Calu3 (cell line): ENCODE measurements around the gene RNASE12. TPM values are rescaled to one million over a fixed set of nuclear protein-coding genes. Genes with fewer than 3 reads are reported as not detected.

Experiments
- BruUV-seq: library from RNA; stranded (reverse); fragments of 400-500 nt; replicated peaks from 2 replicates; lab custom pipeline; 2021; lab: Mats Ljungman, UMichigan
- CTCF ChIA-PET: fragments of 300-600 bp; sonication (Branson Sonifier 250); formaldehyde crosslinking; loops from one replicate; lab custom pipeline; 2022; ENCODE audit warnings: antibody characterized with exemption; lab: Charles Lee
- DNase-seq: peaks from one replicate; pipeline ENCODE4 v3.0.0; 2022
- H3K27ac Mint-ChIP-seq: one replicate; pipeline ENCODE4 v1.8.0; 2022; ENCODE audit warnings: mixed read lengths; ENCODE audit not compliant: unreplicated experiment
- H3K27me3 Mint-ChIP-seq: one replicate; pipeline ENCODE4 v1.8.0; 2022; ENCODE audit warnings: mixed read lengths; ENCODE audit not compliant: unreplicated experiment
- H3K36me3 Mint-ChIP-seq: one replicate; pipeline ENCODE4 v1.8.0; 2022; ENCODE audit warnings: mild to moderate bottlenecking, moderate library complexity, mixed read lengths; ENCODE audit not compliant: insufficient read depth, unreplicated experiment
- H3K4me1 Mint-ChIP-seq: one replicate; pipeline ENCODE4 v1.8.0; 2022; ENCODE audit warnings: mild to moderate bottlenecking, low read depth, mixed read lengths; ENCODE audit not compliant: unreplicated experiment
- H3K4me3 Mint-ChIP-seq: one replicate; pipeline ENCODE4 v1.8.0; 2022; ENCODE audit warnings: mild to moderate bottlenecking, low read depth, moderate library complexity, mixed read lengths; ENCODE audit not compliant: unreplicated experiment
- H3K9me3 Mint-ChIP-seq: one replicate; pipeline ENCODE4 v1.8.0; 2022; ENCODE audit warnings: low read depth, mixed read lengths; ENCODE audit not compliant: unreplicated experiment
- intact Hi-C: fragments of 100-400 bp; cut with micrococcal nuclease; formaldehyde crosslinking; loops from one replicate; pipeline ENCODE4 v1.10.0; 2022; ENCODE audit not compliant: unreplicated experiment
- total RNA-seq: library from RNA; stranded (reverse); gene quantifications from 2 replicates; pipeline ENCODE4 v1.2.3, GENCODE V29; 2022
- TF ChIP-seq, protein P1 (sequence below): fragments of 200-600 bp; IDR thresholded peaks from one replicate; pipeline ENCODE4 v1.8.0; 2022; ENCODE audit warnings: antibody characterized with exemption; ENCODE audit not compliant: unreplicated experiment

The RNASE12 gene
- total RNA-seq, 1 experiment from 2014 or later = not detected

DNA sequence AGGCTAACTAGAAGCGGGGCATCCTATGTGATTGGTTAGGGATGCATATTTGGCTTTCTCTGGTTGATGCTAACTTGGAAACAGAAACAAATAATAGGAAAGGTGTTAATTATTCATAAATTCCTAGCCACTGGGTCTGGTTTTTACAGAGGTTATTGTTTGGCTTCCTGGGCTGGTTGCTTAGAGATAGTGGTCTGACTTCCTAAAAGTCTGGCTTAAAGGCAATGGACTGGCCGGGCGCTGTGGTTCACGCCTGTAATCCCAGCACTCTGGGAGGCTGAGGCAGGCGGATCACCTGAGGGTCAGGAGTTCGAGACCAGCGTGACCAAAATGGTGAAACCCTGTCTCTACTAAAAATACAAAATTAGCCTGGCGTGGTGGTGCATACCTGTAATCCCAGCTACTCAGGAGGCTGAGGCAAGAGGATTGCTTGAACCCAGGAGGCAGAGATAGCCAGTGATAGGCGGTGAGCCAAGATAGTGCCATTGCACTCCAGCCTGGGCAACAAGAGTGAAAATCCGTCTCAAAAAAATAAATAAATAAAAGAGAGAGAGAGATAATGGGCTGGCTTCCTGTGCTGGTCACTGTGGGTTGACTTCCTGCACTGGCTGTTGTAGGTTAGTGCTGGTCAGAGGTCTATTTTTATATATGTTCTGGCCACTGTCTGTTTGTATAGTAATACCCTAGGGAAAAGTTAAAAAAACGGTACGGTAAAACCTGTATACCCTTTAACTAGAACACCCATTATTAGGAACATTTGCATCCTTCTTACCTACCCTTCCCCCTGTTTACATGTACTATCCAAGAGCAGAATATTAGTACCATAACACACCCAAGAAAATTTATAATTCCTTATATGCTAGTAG is 26.2 kb upstream of the RNASE12 start:
- no TSS peak for BruUV-seq
- no peak for DNase-seq
- Mint-ChIP-seq H3K4me3 (no peak overlapping the region), H3K36me3 (no peaks in the 10 kb centered on the region), H3K4me1 (peaks cover 8% of the 10 kb centered on the region), H3K27me3 (no peaks in the 10 kb centered on the region), H3K27ac (no peak overlapping the region), H3K9me3 (no peaks in the 10 kb centered on the region)
- CTCF ChIA-PET = no interaction called here
- intact Hi-C loops = no loop called here
- TF ChIP-seq, protein P1, sequence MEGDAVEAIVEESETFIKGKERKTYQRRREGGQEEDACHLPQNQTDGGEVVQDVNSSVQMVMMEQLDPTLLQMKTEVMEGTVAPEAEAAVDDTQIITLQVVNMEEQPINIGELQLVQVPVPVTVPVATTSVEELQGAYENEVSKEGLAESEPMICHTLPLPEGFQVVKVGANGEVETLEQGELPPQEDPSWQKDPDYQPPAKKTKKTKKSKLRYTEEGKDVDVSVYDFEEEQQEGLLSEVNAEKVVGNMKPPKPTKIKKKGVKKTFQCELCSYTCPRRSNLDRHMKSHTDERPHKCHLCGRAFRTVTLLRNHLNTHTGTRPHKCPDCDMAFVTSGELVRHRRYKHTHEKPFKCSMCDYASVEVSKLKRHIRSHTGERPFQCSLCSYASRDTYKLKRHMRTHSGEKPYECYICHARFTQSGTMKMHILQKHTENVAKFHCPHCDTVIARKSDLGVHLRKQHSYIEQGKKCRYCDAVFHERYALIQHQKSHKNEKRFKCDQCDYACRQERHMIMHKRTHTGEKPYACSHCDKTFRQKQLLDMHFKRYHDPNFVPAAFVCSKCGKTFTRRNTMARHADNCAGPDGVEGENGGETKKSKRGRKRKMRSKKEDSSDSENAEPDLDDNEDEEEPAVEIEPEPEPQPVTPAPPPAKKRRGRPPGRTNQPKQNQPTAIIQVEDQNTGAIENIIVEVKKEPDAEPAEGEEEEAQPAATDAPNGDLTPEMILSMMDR = no peak

- no TSS peak for BruUV-seq
- intact Hi-C loops = no loop called here
- no peaks in the 10 kb centered on the region for H3K36me3 Mint-ChIP-seq
- TF ChIP-seq, protein P1 = no peak
- H3K27ac Mint-ChIP-seq = no peak overlapping the region
- no peaks in the 10 kb centered on the region for H3K27me3 Mint-ChIP-seq
- H3K4me3 Mint-ChIP-seq = no peak overlapping the region
- CTCF ChIA-PET = no interaction called here
- no peak for DNase-seq
- H3K4me1 Mint-ChIP-seq = peaks cover 8% of the 10 kb centered on the region
- H3K9me3 Mint-ChIP-seq = no peaks in the 10 kb centered on the region
Observed at GRCh38 chr14:20615996-20616395, 24.8 kb upstream of the RNASE12 start.

DNA sequence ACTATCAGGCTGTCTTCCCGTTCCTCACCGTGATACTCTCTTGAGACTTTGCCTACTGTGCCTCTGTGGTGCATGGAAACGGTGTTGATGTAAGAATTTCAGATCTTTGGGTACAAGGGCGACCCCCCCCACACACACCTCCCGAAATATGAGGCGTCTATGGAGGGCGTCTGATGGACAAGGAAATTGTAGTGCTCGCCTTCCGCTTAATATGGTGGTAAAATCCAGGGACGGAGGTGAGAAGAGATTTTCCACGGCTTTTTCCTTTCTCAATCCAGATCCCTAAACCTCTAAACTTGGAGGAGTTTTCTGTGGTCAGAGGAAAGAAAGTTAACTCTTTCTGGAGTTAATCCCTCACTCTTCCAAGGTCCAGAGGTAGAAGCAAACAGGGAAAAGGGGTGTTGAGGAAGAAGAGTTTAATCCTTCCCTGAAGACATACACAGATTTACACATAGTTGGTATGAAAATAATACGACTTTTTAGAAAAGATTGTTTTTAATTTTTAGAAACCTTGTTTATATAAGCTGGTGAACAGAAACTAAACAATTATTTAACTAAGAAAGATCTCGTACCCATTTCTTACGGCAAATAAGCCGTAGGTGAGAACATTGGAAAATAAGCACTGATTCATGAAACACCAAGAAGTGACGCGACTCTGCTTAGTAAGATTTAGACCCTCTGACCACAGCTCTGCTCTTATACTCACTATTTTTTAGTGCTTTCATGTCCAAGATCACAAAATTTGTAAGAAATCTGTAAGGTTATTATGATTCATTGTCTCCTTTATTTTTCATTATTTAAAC is 23.1 kb upstream of the RNASE12 start:
- Mint-ChIP-seq H3K36me3 (no peaks in the 10 kb centered on the region), H3K27me3 (no peaks in the 10 kb centered on the region), H3K4me1 (peaks cover 8% of the 10 kb centered on the region), H3K9me3 (no peaks in the 10 kb centered on the region), H3K27ac (no peak overlapping the region), H3K4me3 (no peak overlapping the region)
- TF ChIP-seq, protein P1 = no peak
- intact Hi-C loops = loop anchor here (5.0 kb wide), 1 partner anchor 68 kb away; the partner anchor contains the start of gene RNASE4
- peak; percentile 15 for DNase-seq
- no TSS peak for BruUV-seq
- CTCF ChIA-PET = interaction anchor here (0.6 to 1.7 kb wide), 5 partner anchors 16 to 281 kb away, joined by 3 to 12 read pairs (median 3); no protein-coding TSS in a partner anchor
